ENCODE measurements around the gene PPP1R14B. TPM values are rescaled to one million over a fixed set of nuclear protein-coding genes. Genes with fewer than 3 reads are reported as not detected.

PPP1R14B gene
- total and polyA plus RNA-seq, 2 of the 13 experiments (the other 11 are each of a cell fraction or from before 2014, with no cell fraction given) = 110 to 148 TPM

DNA sequence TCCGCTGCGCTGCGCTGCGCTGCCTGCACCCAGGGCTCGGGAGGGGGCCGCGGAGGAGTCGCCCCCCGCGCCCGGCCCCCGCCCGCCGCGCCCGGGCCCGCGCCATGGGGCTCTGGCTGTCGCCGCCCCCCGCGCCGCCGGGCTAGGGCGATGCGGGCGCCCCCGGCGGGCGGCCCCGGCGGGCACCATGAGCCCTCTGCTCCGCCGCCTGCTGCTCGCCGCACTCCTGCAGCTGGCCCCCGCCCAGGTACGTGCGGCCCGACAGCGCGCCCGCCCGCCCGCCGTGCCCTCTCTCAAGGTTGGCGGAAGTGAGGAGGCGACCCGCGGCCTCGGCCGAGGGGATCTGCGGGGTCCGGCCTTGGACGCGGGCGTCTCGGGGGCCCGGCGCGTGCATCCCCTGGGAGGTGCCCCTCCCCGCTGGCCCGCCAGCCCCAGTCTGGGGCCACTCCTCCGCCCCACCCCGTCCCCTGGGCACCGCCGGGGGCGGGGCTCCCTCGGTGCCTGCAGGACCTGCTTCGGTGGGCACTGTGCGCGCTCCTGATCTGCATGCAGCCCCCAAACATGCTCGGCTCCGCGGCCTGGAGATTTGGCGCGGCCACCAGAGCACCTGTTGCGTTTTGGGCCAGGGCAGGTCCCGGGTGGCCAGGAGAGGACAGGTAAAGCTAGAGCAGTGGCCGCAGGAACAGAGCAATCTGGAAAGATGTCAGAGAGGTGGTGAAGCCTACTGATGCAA is 11.9 kb downstream of the PPP1R14B start (continued):
- TF ChIP-seq, protein P1, sequence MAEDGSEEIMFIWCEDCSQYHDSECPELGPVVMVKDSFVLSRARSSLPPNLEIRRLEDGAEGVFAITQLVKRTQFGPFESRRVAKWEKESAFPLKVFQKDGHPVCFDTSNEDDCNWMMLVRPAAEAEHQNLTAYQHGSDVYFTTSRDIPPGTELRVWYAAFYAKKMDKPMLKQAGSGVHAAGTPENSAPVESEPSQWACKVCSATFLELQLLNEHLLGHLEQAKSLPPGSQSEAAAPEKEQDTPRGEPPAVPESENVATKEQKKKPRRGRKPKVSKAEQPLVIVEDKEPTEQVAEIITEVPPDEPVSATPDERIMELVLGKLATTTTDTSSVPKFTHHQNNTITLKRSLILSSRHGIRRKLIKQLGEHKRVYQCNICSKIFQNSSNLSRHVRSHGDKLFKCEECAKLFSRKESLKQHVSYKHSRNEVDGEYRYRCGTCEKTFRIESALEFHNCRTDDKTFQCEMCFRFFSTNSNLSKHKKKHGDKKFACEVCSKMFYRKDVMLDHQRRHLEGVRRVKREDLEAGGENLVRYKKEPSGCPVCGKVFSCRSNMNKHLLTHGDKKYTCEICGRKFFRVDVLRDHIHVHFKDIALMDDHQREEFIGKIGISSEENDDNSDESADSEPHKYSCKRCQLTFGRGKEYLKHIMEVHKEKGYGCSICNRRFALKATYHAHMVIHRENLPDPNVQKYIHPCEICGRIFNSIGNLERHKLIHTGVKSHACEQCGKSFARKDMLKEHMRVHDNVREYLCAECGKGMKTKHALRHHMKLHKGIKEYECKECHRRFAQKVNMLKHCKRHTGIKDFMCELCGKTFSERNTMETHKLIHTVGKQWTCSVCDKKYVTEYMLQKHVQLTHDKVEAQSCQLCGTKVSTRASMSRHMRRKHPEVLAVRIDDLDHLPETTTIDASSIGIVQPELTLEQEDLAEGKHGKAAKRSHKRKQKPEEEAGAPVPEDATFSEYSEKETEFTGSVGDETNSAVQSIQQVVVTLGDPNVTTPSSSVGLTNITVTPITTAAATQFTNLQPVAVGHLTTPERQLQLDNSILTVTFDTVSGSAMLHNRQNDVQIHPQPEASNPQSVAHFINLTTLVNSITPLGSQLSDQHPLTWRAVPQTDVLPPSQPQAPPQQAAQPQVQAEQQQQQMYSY (CRISPR knock-in tag; IDR thresholded peaks at IDR 0.05) = no peak
- TF ChIP-seq, protein P2, sequence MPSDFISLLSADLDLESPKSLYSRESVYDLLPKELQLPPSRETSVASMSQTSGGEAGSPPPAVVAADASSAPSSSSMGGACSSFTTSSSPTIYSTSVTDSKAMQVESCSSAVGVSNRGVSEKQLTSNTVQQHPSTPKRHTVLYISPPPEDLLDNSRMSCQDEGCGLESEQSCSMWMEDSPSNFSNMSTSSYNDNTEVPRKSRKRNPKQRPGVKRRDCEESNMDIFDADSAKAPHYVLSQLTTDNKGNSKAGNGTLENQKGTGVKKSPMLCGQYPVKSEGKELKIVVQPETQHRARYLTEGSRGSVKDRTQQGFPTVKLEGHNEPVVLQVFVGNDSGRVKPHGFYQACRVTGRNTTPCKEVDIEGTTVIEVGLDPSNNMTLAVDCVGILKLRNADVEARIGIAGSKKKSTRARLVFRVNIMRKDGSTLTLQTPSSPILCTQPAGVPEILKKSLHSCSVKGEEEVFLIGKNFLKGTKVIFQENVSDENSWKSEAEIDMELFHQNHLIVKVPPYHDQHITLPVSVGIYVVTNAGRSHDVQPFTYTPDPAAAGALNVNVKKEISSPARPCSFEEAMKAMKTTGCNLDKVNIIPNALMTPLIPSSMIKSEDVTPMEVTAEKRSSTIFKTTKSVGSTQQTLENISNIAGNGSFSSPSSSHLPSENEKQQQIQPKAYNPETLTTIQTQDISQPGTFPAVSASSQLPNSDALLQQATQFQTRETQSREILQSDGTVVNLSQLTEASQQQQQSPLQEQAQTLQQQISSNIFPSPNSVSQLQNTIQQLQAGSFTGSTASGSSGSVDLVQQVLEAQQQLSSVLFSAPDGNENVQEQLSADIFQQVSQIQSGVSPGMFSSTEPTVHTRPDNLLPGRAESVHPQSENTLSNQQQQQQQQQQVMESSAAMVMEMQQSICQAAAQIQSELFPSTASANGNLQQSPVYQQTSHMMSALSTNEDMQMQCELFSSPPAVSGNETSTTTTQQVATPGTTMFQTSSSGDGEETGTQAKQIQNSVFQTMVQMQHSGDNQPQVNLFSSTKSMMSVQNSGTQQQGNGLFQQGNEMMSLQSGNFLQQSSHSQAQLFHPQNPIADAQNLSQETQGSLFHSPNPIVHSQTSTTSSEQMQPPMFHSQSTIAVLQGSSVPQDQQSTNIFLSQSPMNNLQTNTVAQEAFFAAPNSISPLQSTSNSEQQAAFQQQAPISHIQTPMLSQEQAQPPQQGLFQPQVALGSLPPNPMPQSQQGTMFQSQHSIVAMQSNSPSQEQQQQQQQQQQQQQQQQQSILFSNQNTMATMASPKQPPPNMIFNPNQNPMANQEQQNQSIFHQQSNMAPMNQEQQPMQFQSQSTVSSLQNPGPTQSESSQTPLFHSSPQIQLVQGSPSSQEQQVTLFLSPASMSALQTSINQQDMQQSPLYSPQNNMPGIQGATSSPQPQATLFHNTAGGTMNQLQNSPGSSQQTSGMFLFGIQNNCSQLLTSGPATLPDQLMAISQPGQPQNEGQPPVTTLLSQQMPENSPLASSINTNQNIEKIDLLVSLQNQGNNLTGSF (CRISPR knock-in tag; IDR thresholded peaks at IDR 0.05) = no peak
- TF ChIP-seq ZNF557 (CRISPR knock-in tag; IDR thresholded peaks at IDR 0.05) (no peak), ZNF121 (CRISPR knock-in tag; IDR thresholded peaks at IDR 0.05) (no peak), ZNF615 (CRISPR knock-in tag; IDR thresholded peaks at IDR 0.05; ENCODE audit: borderline replicate concordance) (no peak), SMYD3 (CRISPR knock-in tag; IDR thresholded peaks at IDR 0.05) (no peak), SIX4 (CRISPR knock-in tag; IDR thresholded peaks at IDR 0.05) (no peak), ZNF546 (CRISPR knock-in tag; conservative IDR thresholded peaks at IDR 0.05) (no peak), ZFP41 (CRISPR knock-in tag; IDR thresholded peaks at IDR 0.05; ENCODE audit: borderline replicate concordance) (no peak)
- TF ChIP-seq, protein P3, sequence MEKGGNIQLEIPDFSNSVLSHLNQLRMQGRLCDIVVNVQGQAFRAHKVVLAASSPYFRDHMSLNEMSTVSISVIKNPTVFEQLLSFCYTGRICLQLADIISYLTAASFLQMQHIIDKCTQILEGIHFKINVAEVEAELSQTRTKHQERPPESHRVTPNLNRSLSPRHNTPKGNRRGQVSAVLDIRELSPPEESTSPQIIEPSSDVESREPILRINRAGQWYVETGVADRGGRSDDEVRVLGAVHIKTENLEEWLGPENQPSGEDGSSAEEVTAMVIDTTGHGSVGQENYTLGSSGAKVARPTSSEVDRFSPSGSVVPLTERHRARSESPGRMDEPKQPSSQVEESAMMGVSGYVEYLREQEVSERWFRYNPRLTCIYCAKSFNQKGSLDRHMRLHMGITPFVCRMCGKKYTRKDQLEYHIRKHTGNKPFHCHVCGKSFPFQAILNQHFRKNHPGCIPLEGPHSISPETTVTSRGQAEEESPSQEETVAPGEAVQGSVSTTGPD (CRISPR knock-in tag; IDR thresholded peaks at IDR 0.05) = no peak
- TF ChIP-seq, protein P4, sequence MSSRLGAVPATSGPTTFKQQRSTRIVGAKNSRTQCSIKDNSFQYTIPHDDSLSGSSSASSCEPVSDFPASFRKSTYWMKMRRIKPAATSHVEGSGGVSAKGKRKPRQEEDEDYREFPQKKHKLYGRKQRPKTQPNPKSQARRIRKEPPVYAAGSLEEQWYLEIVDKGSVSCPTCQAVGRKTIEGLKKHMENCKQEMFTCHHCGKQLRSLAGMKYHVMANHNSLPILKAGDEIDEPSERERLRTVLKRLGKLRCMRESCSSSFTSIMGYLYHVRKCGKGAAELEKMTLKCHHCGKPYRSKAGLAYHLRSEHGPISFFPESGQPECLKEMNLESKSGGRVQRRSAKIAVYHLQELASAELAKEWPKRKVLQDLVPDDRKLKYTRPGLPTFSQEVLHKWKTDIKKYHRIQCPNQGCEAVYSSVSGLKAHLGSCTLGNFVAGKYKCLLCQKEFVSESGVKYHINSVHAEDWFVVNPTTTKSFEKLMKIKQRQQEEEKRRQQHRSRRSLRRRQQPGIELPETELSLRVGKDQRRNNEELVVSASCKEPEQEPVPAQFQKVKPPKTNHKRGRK (CRISPR knock-in tag; IDR thresholded peaks at IDR 0.05) = no peak
- TF ChIP-seq, protein P5, sequence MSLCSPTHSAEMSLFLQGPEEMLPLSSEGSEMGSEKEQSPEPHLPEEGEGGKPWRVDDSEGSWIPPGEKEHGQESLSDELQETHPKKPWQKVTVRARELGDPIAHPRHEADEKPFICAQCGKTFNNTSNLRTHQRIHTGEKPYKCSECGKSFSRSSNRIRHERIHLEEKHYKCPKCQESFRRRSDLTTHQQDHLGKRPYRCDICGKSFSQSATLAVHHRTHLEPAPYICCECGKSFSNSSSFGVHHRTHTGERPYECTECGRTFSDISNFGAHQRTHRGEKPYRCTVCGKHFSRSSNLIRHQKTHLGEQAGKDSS (CRISPR knock-in tag; IDR thresholded peaks at IDR 0.05; ENCODE audit: borderline replicate concordance, low read depth) = no peak
- TF ChIP-seq, protein P6, sequence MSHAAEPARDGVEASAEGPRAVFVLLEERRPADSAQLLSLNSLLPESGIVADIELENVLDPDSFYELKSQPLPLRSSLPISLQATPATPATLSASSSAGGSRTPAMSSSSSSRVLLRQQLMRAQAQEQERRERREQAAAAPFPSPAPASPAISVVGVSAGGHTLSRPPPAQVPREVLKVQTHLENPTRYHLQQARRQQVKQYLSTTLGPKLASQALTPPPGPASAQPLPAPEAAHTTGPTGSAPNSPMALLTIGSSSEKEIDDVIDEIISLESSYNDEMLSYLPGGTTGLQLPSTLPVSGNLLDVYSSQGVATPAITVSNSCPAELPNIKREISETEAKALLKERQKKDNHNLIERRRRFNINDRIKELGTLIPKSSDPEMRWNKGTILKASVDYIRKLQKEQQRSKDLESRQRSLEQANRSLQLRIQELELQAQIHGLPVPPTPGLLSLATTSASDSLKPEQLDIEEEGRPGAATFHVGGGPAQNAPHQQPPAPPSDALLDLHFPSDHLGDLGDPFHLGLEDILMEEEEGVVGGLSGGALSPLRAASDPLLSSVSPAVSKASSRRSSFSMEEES (CRISPR knock-in tag; IDR thresholded peaks at IDR 0.05) = 0 out of 2 replicates have a peak, but pooled peaks have one; percentile 21

Measured in HepG2 (cell line).